Mesendoderm (in vitro differentiated cells): ENCODE data around the gene ARHGAP15.

ENCODE experiments used
- DNase-seq: peaks from one replicate; pipeline ENCODE4 v3.0.0; 2013
- H2AK5ac ChIP-seq: 2 replicates; pipeline ENCODE4 v1.6.1; 2013; ENCODE audit warnings: low read length, inconsistent platforms
- H2BK120ac ChIP-seq: 2 replicates; pipeline ENCODE4 v1.6.1; 2013; ENCODE audit warnings: low read depth, mild to moderate bottlenecking, low read length, moderate library complexity, mixed read lengths
- H2BK15ac ChIP-seq: replicated peaks from 2 replicates; pipeline ENCODE4 v1.6.1; 2013; ENCODE audit warnings: low read depth, mild to moderate bottlenecking, moderate library complexity
- H2BK5ac ChIP-seq: 2 replicates; pipeline ENCODE4 v1.6.1; 2013; ENCODE audit warnings: low read length, inconsistent platforms
- H3K18ac ChIP-seq: 2 replicates; pipeline ENCODE4 v1.6.1; 2013; ENCODE audit warnings: mild to moderate bottlenecking, low read length, mixed read lengths
- H3K23ac ChIP-seq: one replicate; pipeline ENCODE4 v1.6.1; 2013; ENCODE audit warnings: low read length
- H3K27ac ChIP-seq: 2 replicates; pipeline ENCODE4 v1.5.1; 2013; ENCODE audit warnings: low read depth, mild to moderate bottlenecking, inconsistent platforms, low read length, moderate library complexity
- H3K27me3 ChIP-seq: 2 replicates; pipeline ENCODE4 v1.6.1; 2013; ENCODE audit warnings: low read length, control low read depth, mild to moderate bottlenecking, inconsistent platforms; ENCODE audit not compliant: insufficient read depth, poor library complexity
- H3K36me3 ChIP-seq: 2 replicates; pipeline ENCODE4 v1.6.1; 2013; ENCODE audit warnings: low read length, inconsistent platforms; ENCODE audit not compliant: control insufficient read depth, insufficient read depth
- H3K4ac ChIP-seq: one replicate; pipeline ENCODE4 v1.6.1; 2013; ENCODE audit warnings: low read depth, mild to moderate bottlenecking, low read length, moderate library complexity
- H3K4me1 ChIP-seq: 2 replicates; pipeline ENCODE4 v1.6.1; 2013; ENCODE audit warnings: low read depth, low read length, inconsistent platforms; ENCODE audit not compliant: control insufficient read depth
- H3K4me2 ChIP-seq: 2 replicates; pipeline ENCODE4 v1.6.1; 2013; ENCODE audit warnings: low read length
- H3K4me3 ChIP-seq: 2 replicates; pipeline ENCODE4 v1.5.1; 2013; ENCODE audit warnings: mild to moderate bottlenecking, low read length
- H3K56ac ChIP-seq: one replicate; pipeline ENCODE4 v1.6.1; 2013; ENCODE audit warnings: low read length
- H3K79me1 ChIP-seq: 2 replicates; pipeline ENCODE4 v1.6.1; 2013; ENCODE audit warnings: low read length, inconsistent platforms
- H3K79me2 ChIP-seq: 2 replicates; pipeline ENCODE4 v1.6.1; 2013; ENCODE audit warnings: mild to moderate bottlenecking, low read length; ENCODE audit not compliant: control insufficient read depth, insufficient read depth
- H3K9ac ChIP-seq: 2 replicates; pipeline ENCODE4 v1.6.1; 2013; ENCODE audit warnings: low read length, inconsistent platforms
- H4K5ac ChIP-seq: one replicate; pipeline ENCODE4 v1.6.1; 2013; ENCODE audit warnings: low read length
- H4K8ac ChIP-seq: one replicate; pipeline ENCODE4 v1.6.1; 2013; ENCODE audit warnings: low read depth, mild to moderate bottlenecking, control low read depth, low read length, moderate library complexity
- WGBS: extraction: QIAGEN DNeasy Blood & Tissue Kit; methylation state at CpG from one replicate; pipeline ENCODE4 v1.1.7; 2013; ENCODE audit warnings: low lambda C conversion rate, missing lambda C conversion rate; ENCODE audit not compliant: insufficient coverage; ENCODE audit errors: extremely low coverage; 5-methylcytosine and 5-hydroxymethylcytosine counted together

The ARHGAP15 gene

GRCh38 chr2:143571747-143572146 is 442.5 kb downstream of the ARHGAP15 start:
- H2BK5ac ChIP-seq: no peak overlapping the region
- H3K18ac ChIP-seq: no peak overlapping the region
- H3K4me3 ChIP-seq: no peak overlapping the region
- H2BK120ac ChIP-seq: no peak overlapping the region
- no peak overlapping the region for H3K23ac ChIP-seq
- DNase-seq: no peak
- H3K27me3 ChIP-seq: no peaks in the 10 kb centered on the region
- H3K9ac ChIP-seq: no peak overlapping the region
- H3K36me3 ChIP-seq: no peaks in the 10 kb centered on the region
- no peaks in the 10 kb centered on the region for H3K4me1 ChIP-seq
- whole genome bisulfite sequencing: no CpG with 5 or more reads among the region's 1 CpG
- H3K56ac ChIP-seq: no peak overlapping the region
- H3K4ac ChIP-seq: no peak overlapping the region
- H2BK15ac ChIP-seq: no peak overlapping the region
- no peaks in the 10 kb centered on the region for H3K79me1 ChIP-seq
- H4K5ac ChIP-seq: no peak overlapping the region
- no peak overlapping the region for H2AK5ac ChIP-seq
- H3K27ac ChIP-seq: no peak overlapping the region
- no peak overlapping the region for H3K4me2 ChIP-seq
- no peak overlapping the region for H4K8ac ChIP-seq
- no peaks in the 10 kb centered on the region for H3K79me2 ChIP-seq

DNA sequence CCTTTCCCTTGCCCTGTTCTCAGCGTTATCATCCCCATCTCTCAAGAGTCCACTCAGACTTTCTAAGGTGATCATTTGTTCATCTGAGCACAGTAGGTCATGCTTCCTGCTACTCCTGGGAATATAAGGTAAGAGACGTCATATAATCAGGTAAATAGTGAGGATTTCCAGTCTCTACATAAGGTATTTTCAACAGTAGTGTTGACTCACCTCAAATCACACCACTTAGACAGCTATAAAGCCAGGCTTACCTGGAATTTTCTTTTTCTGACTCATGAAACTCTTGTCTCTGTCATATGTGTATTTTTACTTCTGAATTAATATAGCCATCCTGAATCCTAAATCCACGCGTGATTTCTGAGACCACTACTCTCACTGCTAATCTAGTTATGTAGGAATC is 443.2 kb downstream of the ARHGAP15 start:
- Histone ChIP-seq H3K18ac (no peak overlapping the region), H3K27ac (no peak overlapping the region), H2AK5ac (no peak overlapping the region), H3K9ac (no peak overlapping the region), H4K5ac (no peak overlapping the region), H3K4me3 (no peak overlapping the region), H3K56ac (no peak overlapping the region), H3K4me2 (no peak overlapping the region), H2BK15ac (no peak overlapping the region), H2BK120ac (no peak overlapping the region), H3K4ac (no peak overlapping the region), H2BK5ac (no peak overlapping the region), H3K36me3 (no peaks in the 10 kb centered on the region), H3K23ac (no peak overlapping the region), H3K27me3 (no peaks in the 10 kb centered on the region), H3K4me1 (no peaks in the 10 kb centered on the region), H3K79me2 (no peaks in the 10 kb centered on the region), H4K8ac (no peak overlapping the region), H3K79me1 (no peaks in the 10 kb centered on the region)
- no CpG with 5 or more reads among the region's 4 CpGs for WGBS
- no peak for DNase-seq

DNA sequence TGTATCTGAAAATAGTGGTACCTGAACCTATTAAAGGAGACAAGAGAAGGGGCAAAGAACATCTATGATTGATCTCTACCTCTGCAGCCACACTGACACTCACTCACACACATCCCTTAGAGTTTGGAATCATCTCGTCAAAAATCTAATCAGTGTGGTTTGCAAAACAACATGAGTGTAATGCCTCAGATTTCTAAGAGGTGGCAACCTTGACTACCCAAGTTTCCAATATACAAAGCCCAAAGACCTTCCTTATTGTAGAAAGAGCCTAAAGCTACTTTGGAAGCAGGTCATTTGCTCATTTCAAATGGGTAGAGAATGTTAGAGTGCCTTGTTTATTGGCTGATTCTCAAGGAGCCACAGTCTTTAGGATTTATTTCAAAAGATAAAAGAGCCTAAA is 444.9 kb downstream of the ARHGAP15 start:
- no peak overlapping the region for H2BK5ac ChIP-seq

GRCh38 chr2:143575340-143575739 is 446.1 kb downstream of the ARHGAP15 start:
- Histone ChIP-seq H2BK15ac (no peak overlapping the region), H2AK5ac (no peak overlapping the region), H3K23ac (no peak overlapping the region), H3K4ac (no peak overlapping the region), H3K79me1 (no peaks in the 10 kb centered on the region), H3K4me3 (no peak overlapping the region), H3K18ac (no peak overlapping the region), H3K4me2 (no peak overlapping the region), H3K79me2 (no peaks in the 10 kb centered on the region), H4K5ac (no peak overlapping the region), H3K56ac (no peak overlapping the region), H2BK120ac (no peak overlapping the region), H3K27ac (no peak overlapping the region), H3K4me1 (no peaks in the 10 kb centered on the region), H3K27me3 (no peaks in the 10 kb centered on the region), H4K8ac (no peak overlapping the region), H3K9ac (no peak overlapping the region), H3K36me3 (no peaks in the 10 kb centered on the region), H2BK5ac (no peak overlapping the region)
- peak; percentile 44 for DNase-seq
- no CpG with 5 or more reads among the region's 3 CpGs for WGBS

More for the DNA sequence above, 444.9 kb downstream of the ARHGAP15 start:
- H2BK15ac ChIP-seq: no peak overlapping the region
- no peak overlapping the region for H4K8ac ChIP-seq
- H2BK120ac ChIP-seq: no peak overlapping the region
- no peaks in the 10 kb centered on the region for H3K79me1 ChIP-seq
- H3K27ac ChIP-seq: no peak overlapping the region
- H3K9ac ChIP-seq: no peak overlapping the region
- DNase-seq: peak; percentile 55
- H3K56ac ChIP-seq: no peak overlapping the region
- no peaks in the 10 kb centered on the region for H3K79me2 ChIP-seq
- no peaks in the 10 kb centered on the region for H3K36me3 ChIP-seq
- no peaks in the 10 kb centered on the region for H3K27me3 ChIP-seq
- H3K4ac ChIP-seq: no peak overlapping the region
- H3K4me1 ChIP-seq: no peaks in the 10 kb centered on the region
- H3K4me2 ChIP-seq: no peak overlapping the region
- no peak overlapping the region for H4K5ac ChIP-seq
- no peak overlapping the region for H3K18ac ChIP-seq
- no CpG with 5 or more reads among the region's 1 CpG for WGBS
- H3K23ac ChIP-seq: no peak overlapping the region
- no peak overlapping the region for H3K4me3 ChIP-seq
- no peak overlapping the region for H2AK5ac ChIP-seq

GRCh38 chr2:143577489-143577888 is 448.3 kb downstream of the ARHGAP15 start:
- Histone ChIP-seq H3K23ac (no peak overlapping the region), H3K79me1 (no peaks in the 10 kb centered on the region), H3K27ac (no peak overlapping the region), H3K36me3 (no peaks in the 10 kb centered on the region), H3K4me2 (no peak overlapping the region), H2BK15ac (no peak overlapping the region), H2BK120ac (no peak overlapping the region), H3K4me3 (no peak overlapping the region), H2BK5ac (no peak overlapping the region), H3K79me2 (no peaks in the 10 kb centered on the region), H4K5ac (no peak overlapping the region), H4K8ac (no peak overlapping the region), H3K4me1 (peaks cover 3% of the 10 kb centered on the region), H3K18ac (no peak overlapping the region), H3K9ac (no peak overlapping the region), H3K4ac (no peak overlapping the region), H3K56ac (no peak overlapping the region), H2AK5ac (no peak overlapping the region), H3K27me3 (no peaks in the 10 kb centered on the region)
- no CpG with 5 or more reads among the region's 2 CpGs for WGBS
- no peak for DNase-seq

DNA sequence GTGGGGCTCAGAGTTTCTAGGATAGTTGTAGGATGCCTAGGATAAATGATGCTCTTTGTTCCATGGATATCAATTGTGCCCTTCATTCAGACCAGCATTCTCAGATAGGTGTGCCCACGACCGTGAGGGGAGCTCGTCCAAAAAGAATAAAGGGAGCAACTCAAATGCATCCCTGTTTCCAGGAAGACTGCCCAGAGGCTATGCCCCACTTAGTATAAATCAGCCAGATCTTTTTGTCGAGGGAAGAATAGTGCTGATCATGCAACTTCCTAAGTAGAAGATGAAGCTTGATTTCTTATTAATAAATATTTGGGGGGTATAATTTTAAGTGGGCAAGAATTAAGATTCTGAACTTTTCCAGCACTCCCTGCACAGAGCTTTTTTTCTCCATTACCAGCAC is 450.2 kb downstream of the ARHGAP15 start:
- no peak overlapping the region for H3K4me2 ChIP-seq
- H3K23ac ChIP-seq: no peak overlapping the region
- no peak overlapping the region for H3K4ac ChIP-seq
- H2AK5ac ChIP-seq: no peak overlapping the region
- H4K5ac ChIP-seq: no peak overlapping the region
- H2BK15ac ChIP-seq: no peak overlapping the region
- H3K27me3 ChIP-seq: no peaks in the 10 kb centered on the region
- H3K4me3 ChIP-seq: no peak overlapping the region
- no CpG with 5 or more reads among the region's 4 CpGs for WGBS
- no peaks in the 10 kb centered on the region for H3K79me2 ChIP-seq
- no peaks in the 10 kb centered on the region for H3K36me3 ChIP-seq
- H3K9ac ChIP-seq: no peak overlapping the region
- H3K27ac ChIP-seq: no peak overlapping the region
- H3K18ac ChIP-seq: no peak overlapping the region
- no peak for DNase-seq
- H3K56ac ChIP-seq: no peak overlapping the region
- H4K8ac ChIP-seq: no peak overlapping the region
- H2BK120ac ChIP-seq: no peak overlapping the region
- peaks cover 3% of the 10 kb centered on the region for H3K4me1 ChIP-seq
- no peak overlapping the region for H2BK5ac ChIP-seq
- no peaks in the 10 kb centered on the region for H3K79me1 ChIP-seq
